Stomach smooth muscle (tissue), 2 donors: ENCODE data around the gene GALNT18.

Experiments
- H3K27ac ChIP-seq: one replicate; pipeline ENCODE4 v1.7.0; 2013; ENCODE audit warnings: mild to moderate bottlenecking, low read length, inconsistent platforms
- H3K27me3 ChIP-seq, 2 donors: one replicate each; pipeline ENCODE4 v1.7.0; 2013; ENCODE audit warnings: low read length in 2 of 2; ENCODE audit not compliant: insufficient read depth in 2 of 2, control insufficient read depth in 1 of 2
- H3K36me3 ChIP-seq, 2 donors: one replicate each; pipeline ENCODE4 v1.7.0; 2013; ENCODE audit warnings: low read length in 2 of 2; ENCODE audit not compliant: control insufficient read depth in 2 of 2, insufficient read depth in 2 of 2
- H3K4me1 ChIP-seq: one replicate; pipeline ENCODE4 v1.7.0; 2013; ENCODE audit warnings: low read length; ENCODE audit not compliant: control insufficient read depth, insufficient read depth
- H3K4me3 ChIP-seq, 2 donors: one replicate each; pipeline ENCODE4 v1.7.0; 2013; ENCODE audit warnings: low read length in 2 of 2
- H3K9ac ChIP-seq, 2 donors: one replicate each; pipeline ENCODE4 v1.7.0; 2013; ENCODE audit warnings: low read length in 2 of 2, mild to moderate bottlenecking in 1 of 2
- H3K9me3 ChIP-seq, 2 donors: one replicate each; pipeline ENCODE4 v1.7.0; 2013; ENCODE audit warnings: low read length in 2 of 2; ENCODE audit not compliant: control insufficient read depth in 2 of 2
- donor health status: healthy.
- donor health status: Pancreatic carcinoma.

Gene GALNT18

GRCh38 chr11:11621573-11622339 lies at the start of gene GALNT18:
Gene GALNT18, minus strand, starts transcription at chr11:11622005.
- H3K9me3 ChIP-seq: no peaks in the 10 kb centered on the region
- H3K27ac ChIP-seq: peak within 1 kb of the TSS; percentile 31
- H3K9ac ChIP-seq: peak within 1 kb of the TSS; percentile 60
- H3K4me1 ChIP-seq: peaks cover 29% of the 10 kb centered on the region
- H3K4me3 ChIP-seq: peak within 1 kb of the TSS; percentile 84 to 85
- H3K36me3 ChIP-seq: no peaks in the 10 kb centered on the region
- H3K27me3 ChIP-seq: peaks cover 0 to 2% of the 10 kb centered on the region in 2 donors

DNA sequence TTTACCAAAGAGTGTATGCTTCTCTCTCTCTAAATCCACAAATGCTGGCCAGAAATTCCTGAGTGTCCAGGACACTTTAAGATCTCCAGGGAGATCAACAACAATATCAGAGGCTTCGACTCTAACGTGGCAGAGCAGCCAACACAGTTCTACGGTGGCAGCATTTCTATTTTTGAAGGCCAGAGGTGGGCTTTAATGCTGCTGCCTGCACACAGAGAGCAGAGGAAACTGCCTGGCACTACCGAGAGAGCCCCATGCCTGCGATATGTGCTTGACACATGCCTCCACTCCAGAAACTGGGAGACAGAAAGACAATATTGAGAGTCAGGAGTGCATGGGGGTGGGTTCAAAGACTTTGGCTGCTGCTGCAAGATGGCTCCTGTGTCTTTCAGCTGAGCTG lies 48.8 kb upstream of the GALNT18 start:
- peaks cover 19% of the 10 kb centered on the region for H3K4me1 ChIP-seq
- H3K9me3 ChIP-seq: peaks cover 0 to 4% of the 10 kb centered on the region in 2 donors
- H3K4me3 ChIP-seq: no peak overlapping the region
- H3K9ac ChIP-seq: no peak overlapping the region
- H3K36me3 ChIP-seq: no peaks in the 10 kb centered on the region
- no peak overlapping the region for H3K27ac ChIP-seq
- H3K27me3 ChIP-seq: no peaks in the 10 kb centered on the region

DNA sequence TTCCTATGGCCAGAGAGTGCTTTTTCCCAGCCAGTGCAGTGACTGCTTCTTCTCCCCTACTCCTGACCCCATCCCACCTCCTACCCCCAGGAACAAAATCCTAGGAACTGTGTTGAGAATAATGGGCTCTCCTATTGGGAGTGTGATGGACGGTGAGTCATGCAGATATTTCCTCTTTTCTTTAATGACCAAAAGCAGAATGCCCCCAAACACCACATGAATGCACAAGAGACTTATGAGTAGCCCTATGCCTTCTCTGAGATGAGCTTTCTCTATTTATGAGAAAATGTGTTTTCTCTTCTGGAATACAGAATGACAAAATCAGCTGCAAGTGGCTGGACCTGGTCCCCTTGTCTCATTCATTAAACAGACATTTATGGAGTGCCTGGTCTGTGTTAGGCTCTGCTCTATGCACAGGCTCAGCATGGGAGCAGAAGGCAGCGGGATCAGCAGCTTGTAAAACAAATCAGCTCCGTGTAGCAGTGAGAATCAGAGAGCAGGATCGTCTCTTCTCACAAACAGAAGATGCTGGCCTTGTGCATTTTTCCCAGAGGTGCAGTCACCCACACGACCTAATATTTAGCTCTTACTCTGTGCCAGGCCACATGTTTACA lies 47.5 kb upstream of the GALNT18 start:
- H3K4me3 ChIP-seq: no peak overlapping the region
- H3K9me3 ChIP-seq: peaks cover 0 to 4% of the 10 kb centered on the region in 2 donors
- H3K9ac ChIP-seq: no peak overlapping the region
- peak overlapping the region; percentile 1 for H3K27ac ChIP-seq
- no peaks in the 10 kb centered on the region for H3K27me3 ChIP-seq
- peaks cover 19% of the 10 kb centered on the region for H3K4me1 ChIP-seq
- no peaks in the 10 kb centered on the region for H3K36me3 ChIP-seq

DNA sequence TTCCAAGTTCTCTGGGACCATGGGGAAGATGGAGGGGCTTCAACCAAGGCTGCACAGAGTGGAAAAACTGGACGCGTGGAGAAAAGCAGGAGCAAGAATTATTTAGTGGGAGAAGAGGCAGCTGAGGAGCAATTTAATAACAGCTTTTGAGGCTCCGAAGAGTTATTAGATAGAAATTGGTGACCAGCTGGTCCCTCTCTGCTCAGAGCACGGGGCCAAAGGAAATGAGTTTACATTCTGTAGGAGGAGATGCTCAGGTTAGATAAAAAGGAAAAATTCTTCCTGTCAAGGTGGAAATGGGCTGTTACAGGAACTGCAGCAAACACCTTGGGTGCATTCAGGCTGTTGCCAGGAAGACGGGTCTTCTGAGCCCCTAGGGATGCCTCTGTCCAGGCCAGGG lies 47.0 kb upstream of the GALNT18 start:
- Histone ChIP-seq H3K9me3 (peaks cover 0 to 4% of the 10 kb centered on the region in 2 donors), H3K27ac (no peak overlapping the region)

GRCh38 chr11:11668274-11668673 lies 46.5 kb upstream of the GALNT18 start:
- Histone ChIP-seq H3K9me3 (peaks cover 0 to 4% of the 10 kb centered on the region in 2 donors), H3K4me1 (peaks cover 19% of the 10 kb centered on the region), H3K9ac (no peak overlapping the region), H3K4me3 (no peak overlapping the region), H3K27ac (no peak overlapping the region), H3K27me3 (peaks cover 0 to 2% of the 10 kb centered on the region in 2 donors), H3K36me3 (no peaks in the 10 kb centered on the region)

More for the DNA sequence above, 47.0 kb upstream of the GALNT18 start:
- Histone ChIP-seq H3K4me1 (peaks cover 19% of the 10 kb centered on the region), H3K27me3 (peaks cover 0 to 2% of the 10 kb centered on the region in 2 donors), H3K36me3 (no peaks in the 10 kb centered on the region), H3K4me3 (no peak overlapping the region), H3K9ac (no peak overlapping the region)

DNA sequence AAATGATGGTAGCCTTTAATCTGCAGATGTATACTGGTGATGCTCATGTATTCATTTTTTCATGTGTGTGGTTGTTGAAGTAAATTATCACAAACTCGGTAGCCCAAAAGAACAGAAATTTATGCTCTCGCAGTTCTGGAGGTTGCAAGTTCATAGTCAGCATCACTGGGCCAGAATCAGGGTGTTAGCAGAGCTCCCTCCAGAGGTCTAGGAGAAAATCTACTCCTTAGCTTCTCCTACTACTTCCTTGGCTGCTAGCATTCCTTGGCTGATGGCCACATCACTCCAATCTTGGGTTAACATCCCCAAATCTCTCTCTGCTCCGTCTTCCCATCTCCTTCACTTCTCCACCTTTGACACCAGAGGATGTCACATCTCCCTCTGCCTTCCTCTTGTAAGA lies 45.3 kb upstream of the GALNT18 start:
- H3K4me1 ChIP-seq: peaks cover 19% of the 10 kb centered on the region
- no peak overlapping the region for H3K4me3 ChIP-seq
- H3K36me3 ChIP-seq: no peaks in the 10 kb centered on the region
- no peak overlapping the region for H3K9ac ChIP-seq
- H3K9me3 ChIP-seq: peaks cover 0 to 4% of the 10 kb centered on the region in 2 donors
- H3K27ac ChIP-seq: no peak overlapping the region
- peaks cover 0 to 2% of the 10 kb centered on the region in 2 donors for H3K27me3 ChIP-seq

GRCh38 chr11:11665407-11665806 lies 43.6 kb upstream of the GALNT18 start:
- Histone ChIP-seq H3K9me3 (peaks cover 0 to 4% of the 10 kb centered on the region in 2 donors), H3K9ac (no peak overlapping the region), H3K4me3 (no peak overlapping the region), H3K27me3 (peaks cover 0 to 2% of the 10 kb centered on the region in 2 donors), H3K27ac (no peak overlapping the region), H3K4me1 (peaks cover 16% of the 10 kb centered on the region), H3K36me3 (no peaks in the 10 kb centered on the region)

GRCh38 chr11:11663907-11664306 lies 42.1 kb upstream of the GALNT18 start:
- Histone ChIP-seq H3K27me3 (peaks cover 0 to 2% of the 10 kb centered on the region in 2 donors), H3K27ac (no peak overlapping the region), H3K9me3 (peaks cover 0 to 4% of the 10 kb centered on the region in 2 donors), H3K4me3 (no peak overlapping the region), H3K36me3 (no peaks in the 10 kb centered on the region), H3K9ac (no peak overlapping the region), H3K4me1 (peaks cover 1% of the 10 kb centered on the region)

DNA sequence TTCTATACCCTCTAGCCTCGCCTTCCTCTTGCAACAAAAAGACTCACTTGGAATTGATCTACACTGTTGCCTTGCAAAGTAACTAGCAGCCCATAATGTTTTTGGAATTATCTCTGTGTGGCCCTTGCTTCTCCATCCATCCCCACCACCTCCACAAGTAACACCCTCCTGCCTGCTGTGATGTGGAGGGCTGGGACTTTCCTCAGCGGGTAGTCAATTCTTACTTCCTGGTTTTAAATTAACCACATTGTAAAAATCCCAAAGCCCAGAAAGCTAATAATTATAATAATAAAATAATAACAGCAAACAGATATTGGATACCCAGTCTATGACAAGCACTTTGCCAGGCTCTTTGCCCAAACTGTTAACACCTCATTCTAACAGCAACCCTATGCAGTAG lies 40.8 kb upstream of the GALNT18 start:
- Histone ChIP-seq H3K4me1 (no peaks in the 10 kb centered on the region), H3K4me3 (no peak overlapping the region), H3K36me3 (no peaks in the 10 kb centered on the region), H3K27ac (no peak overlapping the region), H3K9me3 (peaks cover 0 to 4% of the 10 kb centered on the region in 2 donors), H3K27me3 (peaks cover 0 to 2% of the 10 kb centered on the region in 2 donors), H3K9ac (no peak overlapping the region)

- no peaks in the 10 kb centered on the region for H3K36me3 ChIP-seq
- H3K27ac ChIP-seq: no peak overlapping the region
- H3K4me1 ChIP-seq: no peaks in the 10 kb centered on the region
- no peaks in the 10 kb centered on the region for H3K9me3 ChIP-seq
- no peak overlapping the region for H3K9ac ChIP-seq
- H3K4me3 ChIP-seq: no peak overlapping the region
- peaks cover 0 to 2% of the 10 kb centered on the region in 2 donors for H3K27me3 ChIP-seq
Measured at GRCh38 chr11:11661326-11662040, 39.7 kb upstream of the GALNT18 start.
